ENCODE data around the gene EPHA3. TPM values are rescaled to one million over a fixed set of nuclear protein-coding genes. Genes with fewer than 3 reads are reported as not detected.

EPHA3 gene
- total RNA-seq, 4 donors from 2014 or later: 0.85 to 1.4 (median 0.96) TPM

DNA sequence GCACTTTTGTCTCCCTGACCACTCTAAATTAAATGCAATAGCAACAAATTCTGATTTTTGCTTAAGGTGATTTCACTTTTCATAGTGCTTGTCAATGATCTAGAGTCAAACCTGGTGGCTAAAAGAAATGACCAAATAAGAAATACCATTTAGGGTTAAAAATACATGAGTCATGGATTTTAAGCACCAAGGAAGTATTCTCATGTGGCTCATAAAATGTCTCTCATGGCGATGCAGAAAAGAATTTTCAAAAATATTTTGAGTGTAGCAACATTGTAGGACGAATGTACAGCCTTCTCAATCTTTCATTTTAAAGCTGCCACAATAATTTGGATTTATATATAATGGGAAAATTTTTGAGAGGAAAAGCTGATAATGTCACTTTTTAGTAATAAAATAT, 193.6 kb downstream of the EPHA3 start:
- Histone ChIP-seq H3K27ac (no peak overlapping the region), H3K4me1 (no peaks in the 10 kb centered on the region), H3K4me3 (no peak overlapping the region), H3K27me3 (no peaks in the 10 kb centered on the region), H3K36me3 (no peaks in the 10 kb centered on the region), H3K9me3 (no peaks in the 10 kb centered on the region)
- TF ChIP-seq EP300 (IDR thresholded peaks at IDR 0.05): no peak
- no peak for TF ChIP-seq POLR2AphosphoS5 (IDR thresholded peaks at IDR 0.05)
- TF ChIP-seq POLR2A (IDR thresholded peaks at IDR 0.05): no peak
- TF ChIP-seq, protein P1, sequence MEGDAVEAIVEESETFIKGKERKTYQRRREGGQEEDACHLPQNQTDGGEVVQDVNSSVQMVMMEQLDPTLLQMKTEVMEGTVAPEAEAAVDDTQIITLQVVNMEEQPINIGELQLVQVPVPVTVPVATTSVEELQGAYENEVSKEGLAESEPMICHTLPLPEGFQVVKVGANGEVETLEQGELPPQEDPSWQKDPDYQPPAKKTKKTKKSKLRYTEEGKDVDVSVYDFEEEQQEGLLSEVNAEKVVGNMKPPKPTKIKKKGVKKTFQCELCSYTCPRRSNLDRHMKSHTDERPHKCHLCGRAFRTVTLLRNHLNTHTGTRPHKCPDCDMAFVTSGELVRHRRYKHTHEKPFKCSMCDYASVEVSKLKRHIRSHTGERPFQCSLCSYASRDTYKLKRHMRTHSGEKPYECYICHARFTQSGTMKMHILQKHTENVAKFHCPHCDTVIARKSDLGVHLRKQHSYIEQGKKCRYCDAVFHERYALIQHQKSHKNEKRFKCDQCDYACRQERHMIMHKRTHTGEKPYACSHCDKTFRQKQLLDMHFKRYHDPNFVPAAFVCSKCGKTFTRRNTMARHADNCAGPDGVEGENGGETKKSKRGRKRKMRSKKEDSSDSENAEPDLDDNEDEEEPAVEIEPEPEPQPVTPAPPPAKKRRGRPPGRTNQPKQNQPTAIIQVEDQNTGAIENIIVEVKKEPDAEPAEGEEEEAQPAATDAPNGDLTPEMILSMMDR (IDR thresholded peaks at IDR 0.05): no peak
- no peak for DNase-seq (ENCODE audit: low spot score in 2 of 2)
- 33% methylated on average over 2 of the region's 2 CpGs for WGBS

DNA sequence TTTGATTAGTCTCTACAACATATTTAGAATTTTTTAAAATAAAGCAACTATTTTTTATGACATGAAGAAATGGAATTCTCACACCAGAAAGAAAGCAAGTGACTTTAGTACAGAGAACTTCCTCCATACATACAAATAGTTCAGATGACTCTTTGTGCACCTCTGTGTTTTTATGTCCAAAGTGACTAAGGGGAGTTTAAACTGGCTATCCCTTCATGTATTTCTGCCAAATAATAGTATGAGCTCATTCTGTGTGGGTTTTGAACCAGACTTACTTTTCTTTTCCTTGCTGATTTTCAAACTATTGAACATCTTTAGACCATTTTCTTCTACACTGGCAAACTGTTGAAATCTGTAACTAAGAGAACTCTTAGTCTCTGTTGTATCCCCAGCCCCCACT, 196.3 kb downstream of the EPHA3 start:
- Histone ChIP-seq H3K27me3 (no peaks in the 10 kb centered on the region), H3K9me3 (no peaks in the 10 kb centered on the region), H3K36me3 (no peaks in the 10 kb centered on the region), H3K27ac (no peak overlapping the region), H3K4me3 (no peak overlapping the region), H3K4me1 (no peaks in the 10 kb centered on the region)
- DNase-seq (ENCODE audit: low spot score in 2 of 2): no peak
- TF ChIP-seq, protein P1 (IDR thresholded peaks at IDR 0.05): no peak
- TF ChIP-seq POLR2A (IDR thresholded peaks at IDR 0.05): no peak
- TF ChIP-seq POLR2AphosphoS5 (IDR thresholded peaks at IDR 0.05): no peak
- no peak for TF ChIP-seq EP300 (IDR thresholded peaks at IDR 0.05)

DNA sequence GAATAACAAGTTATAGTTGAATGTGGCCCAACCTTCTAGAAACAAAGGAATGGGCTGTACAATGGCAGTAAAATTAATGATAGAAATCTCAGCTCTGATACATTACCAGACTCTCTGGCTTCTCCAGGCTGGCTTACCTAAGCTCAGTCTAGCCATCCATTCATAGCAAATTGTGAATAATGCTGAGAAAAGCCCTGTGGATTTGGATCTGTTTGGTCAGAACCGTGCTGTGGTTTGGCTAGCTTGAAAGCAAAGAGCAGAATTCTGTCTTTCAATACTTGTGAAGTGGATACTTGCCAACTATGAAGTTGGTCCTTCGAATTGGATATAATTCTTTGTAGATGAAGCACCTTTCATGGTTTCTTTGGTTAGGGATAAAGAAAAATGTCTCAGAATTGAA, 199.1 kb downstream of the EPHA3 start:
- H3K36me3 ChIP-seq: no peaks in the 10 kb centered on the region
- TF ChIP-seq EP300 (IDR thresholded peaks at IDR 0.05): no peak
- no peak for TF ChIP-seq POLR2A (IDR thresholded peaks at IDR 0.05)
- no peak for TF ChIP-seq POLR2AphosphoS5 (IDR thresholded peaks at IDR 0.05)
- TF ChIP-seq, protein P1 (IDR thresholded peaks at IDR 0.05): no peak
- no peak overlapping the region for H3K4me3 ChIP-seq
- H3K27ac ChIP-seq: no peak overlapping the region
- H3K27me3 ChIP-seq: no peaks in the 10 kb centered on the region
- 67% methylated on average over 2 of the region's 2 CpGs for WGBS
- no peaks in the 10 kb centered on the region for H3K9me3 ChIP-seq
- no peak for DNase-seq (ENCODE audit: low spot score in 2 of 2)
- H3K4me1 ChIP-seq: no peaks in the 10 kb centered on the region

DNA sequence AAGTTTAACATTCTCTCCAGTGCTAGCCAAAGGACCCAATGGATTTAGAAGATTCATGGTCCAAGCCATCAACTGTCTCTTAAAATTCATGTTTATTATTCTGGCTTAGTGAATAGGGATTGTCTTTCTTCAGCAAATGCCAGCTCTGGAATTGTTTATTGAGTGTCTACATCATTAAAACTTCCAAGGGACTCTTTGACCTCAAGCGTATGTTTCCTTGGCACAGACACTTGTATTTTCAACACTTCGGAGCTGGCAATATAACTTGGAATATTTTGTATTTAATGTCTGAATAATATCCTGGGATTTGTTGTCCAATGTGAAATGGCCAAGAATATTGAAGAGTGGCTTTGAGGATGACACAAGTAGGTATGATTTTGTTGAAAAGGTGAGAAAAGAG, 204.2 kb downstream of the EPHA3 start:
- H3K27me3 ChIP-seq: no peaks in the 10 kb centered on the region
- H3K4me1 ChIP-seq: no peaks in the 10 kb centered on the region

DNA sequence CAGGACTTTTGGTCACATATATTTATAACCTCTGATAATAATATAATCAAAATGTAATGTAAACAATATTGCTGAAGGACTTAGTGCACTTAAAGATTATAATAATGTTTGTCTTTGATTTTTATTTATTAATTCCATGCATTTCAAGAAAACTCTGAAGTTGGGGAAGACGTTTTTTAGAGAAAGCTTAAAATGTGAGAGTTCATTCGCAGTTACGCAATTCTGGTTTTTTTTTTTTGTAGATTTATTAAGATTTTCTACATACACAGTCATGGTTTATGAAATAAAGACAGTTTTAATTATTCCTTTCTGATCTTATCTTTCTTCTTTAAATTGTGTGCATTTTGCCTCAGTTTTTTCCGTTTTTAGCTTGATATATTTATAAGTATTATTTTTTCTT, 204.7 kb downstream of the EPHA3 start:
- Histone ChIP-seq H3K27me3 (no peaks in the 10 kb centered on the region), H3K4me1 (no peaks in the 10 kb centered on the region), H3K36me3 (no peaks in the 10 kb centered on the region), H3K9me3 (no peaks in the 10 kb centered on the region), H3K27ac (no peak overlapping the region), H3K4me3 (no peak overlapping the region)
- 88% methylated on average over 4 of the region's 4 CpGs for WGBS
- no peak for DNase-seq (ENCODE audit: low spot score in 2 of 2)
- TF ChIP-seq EP300 (IDR thresholded peaks at IDR 0.05): no peak
- TF ChIP-seq, protein P1 (IDR thresholded peaks at IDR 0.05): no peak

More for the DNA sequence above, 204.2 kb downstream of the EPHA3 start:
- TF ChIP-seq, protein P1 (IDR thresholded peaks at IDR 0.05): no peak
- TF ChIP-seq EP300 (IDR thresholded peaks at IDR 0.05) (no peak), POLR2A (IDR thresholded peaks at IDR 0.05) (no peak)
- Histone ChIP-seq H3K36me3 (no peaks in the 10 kb centered on the region), H3K27ac (no peak overlapping the region), H3K9me3 (no peaks in the 10 kb centered on the region), H3K4me3 (no peak overlapping the region)
- 52% methylated on average over 2 of the region's 2 CpGs for WGBS
- DNase-seq (ENCODE audit: low spot score in 2 of 2): no peak

All from suprapubic skin (tissue), 4 donors.